Pancreas (tissue), 10 donors: ENCODE results near the gene ASCL4. TPM values are rescaled to one million over a fixed set of nuclear protein-coding genes. Genes with fewer than 3 reads are reported as not detected.
A peak's percentile ranks its signal among the peaks of the same experiment; 100 is the strongest.

Source experiments
- ATAC-seq, 4 donors: fragments of 200-7000 bp; cut with Tn5 transposase; one replicate each; pipeline versions ENCODE4 v1.8.0 to v1.9.1; 2020; ENCODE audit warnings: mild to moderate bottlenecking in 4 of 4, moderate library complexity in 4 of 4
- DNase-seq, 6 donors: peaks; one replicate each; pipeline ENCODE4 v3.0.0-alpha.2; 2020
- FAIRE-seq: peaks from 2 replicates; lab custom pipeline; 2012; peaks lifted over from hg19 to GRCh38; lab: Jason Lieb, UNC
- H3K27ac ChIP-seq, 4 donors: fragments of 200-600 bp; sonication (generic); 1 replicate in 3 of 4; 2 replicates in 1 of 4; pipeline versions ENCODE4 v1.5.0 to v1.8.0; 2020
- H3K27me3 ChIP-seq, 4 donors: fragments of 200-600 bp; one replicate each; pipeline ENCODE4 v1.8.0; 2021
- H3K36me3 ChIP-seq, 3 donors: fragments of 200-600 bp; sonication (generic) in 1 of 3; one replicate each; pipeline versions ENCODE4 v1.5.0 to v1.8.0; 2020 to 2021
- H3K4me1 ChIP-seq, 3 donors: fragments of 200-600 bp; one replicate each; pipeline ENCODE4 v1.8.0; 2021
- H3K4me3 ChIP-seq, 4 donors: fragments of 200-600 bp; sonication (generic) in 2 of 4; one replicate each; pipeline versions ENCODE4 v1.5.0 to v1.8.0; 2020 to 2021
- H3K9me3 ChIP-seq, 4 donors: fragments of 200-600 bp; one replicate each; pipeline ENCODE4 v1.8.0; 2021
- CTCF ChIP-seq, 4 donors: fragments of 200-600 bp; sonication (generic) in 3 of 4; IDR thresholded peaks; one replicate each; pipeline versions ENCODE4 v1.5.0 to v1.8.0; 2021; ENCODE audit warnings: antibody characterized with exemption in 4 of 4
- WGBS, 2 donors: extraction: QIAGEN DNeasy Blood & Tissue Kit; methylation state at CpG; one replicate each; pipeline ENCODE4 v1.1.7; 2013; 5-methylcytosine and 5-hydroxymethylcytosine counted together
- intact Hi-C, 3 donors: fragments of 100-400 bp; cut with DNase I; formaldehyde crosslinking; loops; one replicate each; pipeline versions ENCODE4 v1.11.1 to v1.14.2; 2022
- polyA plus RNA-seq, 2 donors: library from polyadenylated mRNA; stranded (reverse); fragments of 200-250 nt; gene quantifications; one replicate each; pipeline ENCODE4 v1.2.3, GENCODE V29; 2013
- total RNA-seq, 6 donors: library from RNA; stranded (reverse); fragmentation: NEBNext Ultra II Directional in 4 of 6; extraction: Animal tissue kit (Norgen Biotek cat#: 25700) in 4 of 6; gene quantifications; one replicate each; pipeline versions ENCODE4 v1.2.1 to v1.2.4, GENCODE V29; 2021 to 2023
- donor health status: healthy with polysubstance abuse.
- donor health status: DM: no; HTN: no; CAD: no; lungs with moderate emphysema.
- donor health status: DM: no; HTN: no; CAD: no.
- donor health status: control.
- donor health status: control.
- donor health status: Bipolar disorder and iron deficiency.
- donor health status: DM: yes; HTN: yes; CAD: no.
- donor health status: DM: no; HTN: no; CAD: no.
- donor health status: DM: no; HTN: no; CAD: no.
- donor health status: DM: yes; HTN: yes; CAD: no.

Gene ASCL4
- total and polyA plus RNA-seq, 8 donors = 0.02 TPM; not detected in 7

- H3K36me3 ChIP-seq = no peaks in the 10 kb centered on the region
- intact Hi-C loops = no loop called here
- DNase-seq (no peak), FAIRE-seq (no peak), ATAC-seq (peak in 1 of 4 donors; percentile 59)
- TF ChIP-seq CTCF (IDR thresholded peaks at IDR 0.05) = no peak
- no peaks in the 10 kb centered on the region for H3K4me1 ChIP-seq
- no peak overlapping the region for H3K4me3 ChIP-seq
- no peaks in the 10 kb centered on the region for H3K9me3 ChIP-seq
- 47 to 86% methylated on average over 1 of the region's 1 CpG for WGBS, 2 donors
- no peak overlapping the region for H3K27ac ChIP-seq
- H3K27me3 ChIP-seq = peaks cover 0 to 13% (median 0%) of the 10 kb centered on the region in 4 donors
Measured at GRCh38 chr12:107780298-107780697, 5.8 kb downstream of the ASCL4 start.

GRCh38 chr12:107782067-107782466, 7.6 kb downstream of the ASCL4 start:
- intact Hi-C loops = no loop called here
- DNase-seq = no peak
- no peak overlapping the region for H3K4me3 ChIP-seq

GRCh38 chr12:107783406-107784376, 9.2 kb downstream of the ASCL4 start:
- intact Hi-C loops = no loop called here
- H3K9me3 ChIP-seq = no peaks in the 10 kb centered on the region
- no peak for FAIRE-seq
- H3K36me3 ChIP-seq = no peaks in the 10 kb centered on the region
- H3K27ac ChIP-seq = no peak overlapping the region
- H3K4me3 ChIP-seq = no peak overlapping the region
- no peak for DNase-seq
- ATAC-seq = no peak
- TF ChIP-seq CTCF (IDR thresholded peaks at IDR 0.05) = no peak
- H3K27me3 ChIP-seq = no peaks in the 10 kb centered on the region
- WGBS, 2 donors = 71 to 86% methylated on average over 6 of the region's 6 CpGs
- H3K4me1 ChIP-seq = no peaks in the 10 kb centered on the region

More at GRCh38 chr12:107782067-107782466, 7.6 kb downstream of the ASCL4 start:
- FAIRE-seq = no peak
- H3K27ac ChIP-seq = no peak overlapping the region
- WGBS, 2 donors = 45 to 57% methylated on average over 2 of the region's 2 CpGs
- H3K27me3 ChIP-seq = no peaks in the 10 kb centered on the region
- ATAC-seq = no peak
- TF ChIP-seq CTCF (IDR thresholded peaks at IDR 0.05) = no peak
- no peaks in the 10 kb centered on the region for H3K36me3 ChIP-seq
- no peaks in the 10 kb centered on the region for H3K4me1 ChIP-seq
- H3K9me3 ChIP-seq = no peaks in the 10 kb centered on the region

- H3K27ac ChIP-seq = no peak overlapping the region
- no peaks in the 10 kb centered on the region for H3K36me3 ChIP-seq
- DNase-seq (no peak), FAIRE-seq (no peak), ATAC-seq (no peak)
- 69 to 73% methylated on average over 2 of the region's 2 CpGs for WGBS, 2 donors
- H3K4me3 ChIP-seq = no peak overlapping the region
- H3K9me3 ChIP-seq = no peaks in the 10 kb centered on the region
- no peak for TF ChIP-seq CTCF (IDR thresholded peaks at IDR 0.05)
- H3K27me3 ChIP-seq = no peaks in the 10 kb centered on the region
- intact Hi-C loops = no loop called here
- H3K4me1 ChIP-seq = no peaks in the 10 kb centered on the region
Measured at GRCh38 chr12:107788281-107788680, 13.8 kb downstream of the ASCL4 start.
